HepG2 (cell line): ENCODE data around the gene TRAPPC12. TPM values are rescaled to one million over a fixed set of nuclear protein-coding genes. Genes with fewer than 3 reads are reported as not detected.

ENCODE experiments used
- ATAC-seq: fragments of 200-7000 bp; cut with Tn5 transposase; 3 replicates; pipeline ENCODE4 v1.9.1; 2020; ENCODE audit warnings: mild to moderate bottlenecking, moderate library complexity
- BruUV-seq: library from RNA; stranded (reverse); fragments of 400-500 nt; replicated peaks from 2 replicates; lab custom pipeline; 2021; lab: Mats Ljungman, UMichigan
- CTCF ChIA-PET: fragments of 300-600 bp; formaldehyde crosslinking; extraction: SDS; loops from one replicate; lab custom pipeline; 2021; ENCODE audit warnings: low total read pairs, inconsistent platforms, low intra/inter-chr PET ratio; lab: Yijun Ruan, JAX
- POLR2A ChIA-PET: fragments of 350-600 bp; sonication (Branson Sonifier 250); formaldehyde crosslinking; loops from one replicate; lab custom pipeline; 2020; ENCODE audit warnings: antibody characterized with exemption, inconsistent platforms; lab: Yijun Ruan, JAX
- DNase-seq: peaks from one replicate; pipeline ENCODE4 v3.0.0-alpha.2; 2015; ENCODE audit warnings: low spot score
- FAIRE-seq: peaks from 3 replicates; lab custom pipeline; 2011; peaks lifted over from hg19 to GRCh38; lab: Jason Lieb, UNC
- H2AFZ ChIP-seq: one replicate; pipeline ENCODE4 v1.6.1; 2011; ENCODE audit warnings: low read length, inconsistent platforms
- H3K27ac ChIP-seq: fragments of 300-600 bp; 3 replicates; pipeline ENCODE4 v1.8.0; 2011; ENCODE audit warnings: mixed run types, mild to moderate bottlenecking, mixed read lengths, low read length, inconsistent platforms; ENCODE audit not compliant: insufficient read depth; ENCODE audit errors: extremely low read length
- H3K27me3 ChIP-seq, 2 experiments: fragments of 200-600 bp in 1 of 2; 2 replicates in 1 of 2; 3 replicates in 1 of 2; pipeline versions ENCODE4 v1.6.0 to v1.8.0; 2011; ENCODE audit warnings: low read length in 2 of 2, mild to moderate bottlenecking in 2 of 2, moderate library complexity in 2 of 2, inconsistent platforms in 1 of 2; ENCODE audit not compliant: insufficient read depth in 2 of 2, control insufficient read depth in 1 of 2
- H3K36me3 ChIP-seq, 2 experiments: fragments of 200-600 bp in 1 of 2; replicated peaks in 1 of 2; 2 replicates in 1 of 2; 3 replicates in 1 of 2; pipeline versions ENCODE4 v1.5.1 to v1.8.0; 2011; ENCODE audit warnings: low read length in 2 of 2, inconsistent platforms in 1 of 2; ENCODE audit not compliant: insufficient read depth in 2 of 2, control insufficient read depth in 1 of 2
- H3K4me1 ChIP-seq: 2 replicates; pipeline ENCODE4 v1.5.1; 2012; ENCODE audit warnings: low read length, inconsistent platforms; ENCODE audit not compliant: insufficient read depth
- H3K4me2 ChIP-seq: 2 replicates; pipeline ENCODE4 v1.6.0; 2011; ENCODE audit warnings: low read depth, low read length, inconsistent platforms
- H3K4me3 ChIP-seq, 3 experiments: fragments of 200-600 bp in 1 of 3; sonication (generic), shearing (Covaris generic) in 1 of 3; replicated peaks in 1 of 3; 2 replicates each; pipeline ENCODE4 v1.5.1; 2011 to 2016; ENCODE audit warnings: low read length in 3 of 3, inconsistent platforms in 2 of 3, low read depth in 2 of 3, mild to moderate bottlenecking in 2 of 3, control low read depth in 1 of 3, mixed read lengths in 1 of 3; ENCODE audit not compliant: insufficient read depth in 1 of 3
- H3K79me2 ChIP-seq: one replicate; pipeline ENCODE4 v1.6.1; 2011; ENCODE audit warnings: low read length, inconsistent platforms; ENCODE audit not compliant: insufficient read depth
- H3K9ac ChIP-seq: 2 replicates; pipeline ENCODE4 v1.6.0; 2011; ENCODE audit warnings: mild to moderate bottlenecking, low read depth, low read length, inconsistent platforms; ENCODE audit not compliant: insufficient read depth
- H3K9me3 ChIP-seq: 2 replicates; pipeline ENCODE4 v1.5.1; 2012; ENCODE audit warnings: mild to moderate bottlenecking, low read length
- H4K20me1 ChIP-seq: 2 replicates; pipeline ENCODE4 v1.6.0; 2011; ENCODE audit warnings: inconsistent platforms, mild to moderate bottlenecking, low read length, moderate library complexity; ENCODE audit not compliant: insufficient read depth
- AKAP8 ChIP-seq: sonication (generic); formaldehyde crosslinking; IDR thresholded peaks from 2 replicates; pipeline ENCODE4 v1.5.1; 2020; ENCODE audit warnings: mild to moderate bottlenecking, missing genetic modification reagents
- CENPX ChIP-seq: sonication (generic); formaldehyde crosslinking; IDR thresholded peaks from 2 replicates; pipeline ENCODE4 v1.9.0; 2021; ENCODE audit warnings: mild to moderate bottlenecking, missing genetic modification reagents, moderate library complexity
- FOXA1 ChIP-seq, 2 experiments: fragments of 450-650 bp in 1 of 2; sonication (generic) in 1 of 2; formaldehyde crosslinking in 1 of 2; IDR thresholded peaks; 2 replicates each; pipeline versions ENCODE4 v1.4.0 to v1.6.1; 2016 to 2020; ENCODE audit warnings: missing genetic modification reagents in 1 of 2
- MTA3 ChIP-seq: sonication (generic); formaldehyde crosslinking; IDR thresholded peaks from 2 replicates; pipeline ENCODE4 v1.4.0; 2020; ENCODE audit warnings: missing genetic modification reagents
- MYNN ChIP-seq: sonication (generic); formaldehyde crosslinking; IDR thresholded peaks from 2 replicates; pipeline ENCODE4 v1.4.0; 2020; ENCODE audit warnings: mild to moderate bottlenecking, low read depth, missing genetic modification reagents
- ONECUT2 ChIP-seq: sonication (generic); formaldehyde crosslinking; IDR thresholded peaks from 2 replicates; pipeline ENCODE4 v1.4.0; 2020; ENCODE audit warnings: missing genetic modification reagents
- RBM22 ChIP-seq: fragments of 200-400 bp; formaldehyde crosslinking; optimal IDR thresholded peaks from 2 replicates; pipeline ENCODE3; 2017; ENCODE audit warnings: mild to moderate bottlenecking, low read length, moderate library complexity
- RNF219 ChIP-seq: sonication (generic); formaldehyde crosslinking; IDR thresholded peaks from 2 replicates; pipeline ENCODE4 v1.5.0; 2020; ENCODE audit warnings: mild to moderate bottlenecking, missing genetic modification reagents
- SCMH1 ChIP-seq: sonication (generic); formaldehyde crosslinking; IDR thresholded peaks from 2 replicates; pipeline ENCODE4 v1.9.0; 2021; ENCODE audit warnings: missing genetic modification reagents, mild to moderate bottlenecking, borderline replicate concordance
- SMC3 ChIP-seq: IDR thresholded peaks from 2 replicates; pipeline ENCODE4 v1.6.1; 2011; ENCODE audit warnings: low read length, improper control_type of control experiment
- SMYD3 ChIP-seq: sonication (generic); formaldehyde crosslinking; IDR thresholded peaks from 2 replicates; pipeline ENCODE4 v1.8.1; 2023; ENCODE audit warnings: mild to moderate bottlenecking, missing genetic modification reagents
- SRSF9 ChIP-seq: fragments of 200-400 bp; formaldehyde crosslinking; IDR thresholded peaks from 2 replicates; pipeline ENCODE4 v1.6.1; 2018; ENCODE audit warnings: borderline replicate concordance, mild to moderate bottlenecking, low read depth, low read length; ENCODE audit not compliant: insufficient read depth, poor library complexity, severe bottlenecking
- TARDBP ChIP-seq: sonication (generic); formaldehyde crosslinking; IDR thresholded peaks from 2 replicates; pipeline ENCODE4 v1.8.0; 2022; ENCODE audit warnings: mild to moderate bottlenecking, missing genetic modification reagents
- YEATS4 ChIP-seq: sonication (generic); formaldehyde crosslinking; IDR thresholded peaks from 2 replicates; pipeline ENCODE4 v1.4.0; 2020; ENCODE audit warnings: missing genetic modification reagents, borderline replicate concordance
- ZC3H4 ChIP-seq: sonication (generic); formaldehyde crosslinking; IDR thresholded peaks from 2 replicates; pipeline ENCODE4 v1.4.0; 2020; ENCODE audit warnings: missing genetic modification reagents, borderline replicate concordance
- ZNF558 ChIP-seq: sonication (generic); formaldehyde crosslinking; IDR thresholded peaks from 2 replicates; pipeline ENCODE4 v1.9.0; 2022; ENCODE audit warnings: mild to moderate bottlenecking, missing genetic modification reagents, borderline replicate concordance
- WGBS: methylation state at CpG from one replicate; pipeline ENCODE4 v1.1.6; 2017; ENCODE audit warnings: low lambda C conversion rate; 5-methylcytosine and 5-hydroxymethylcytosine counted together
- in situ Hi-C: cut with HindIII; loops from 2 replicates; pipeline ENCODE4 v1.10.0; 2017; ENCODE audit warnings: low pct_unique_long_range_greater_than_20kb; ENCODE audit not compliant: extremely low pct_ligation_motif_present
- intact Hi-C: fragments of 100-400 bp; cut with micrococcal nuclease; formaldehyde crosslinking; loops from one replicate; pipeline ENCODE4 v1.10.0; 2022; ENCODE audit not compliant: unreplicated experiment
- polyA plus RNA-seq, 8 experiments: library from polyadenylated mRNA; depleted of rRNA in 3 of 8; stranded (reverse) in 7 of 8; unstranded in 1 of 8; fragments of >200 nt; fragmentation: Illumina TruSeq in 4 of 8; extraction: Trizol in 4 of 8; gene quantifications; 2 replicates each; pipeline versions ENCODE4 v1.2.1 to v1.2.3, GENCODE V29; 2011 to 2016; ENCODE audit warnings: low read depth in 4 of 8, missing spikeins in 1 of 8, mixed read lengths in 1 of 8; ENCODE audit not compliant: insufficient read depth in 1 of 8
- total RNA-seq, 5 experiments: library from RNA; depleted of rRNA; stranded (reverse); fragments of >200 nt; fragmentation: Illumina TruSeq; extraction: Trizol; gene quantifications; 2 replicates each; pipeline ENCODE4 v1.2.3, GENCODE V29; 2016; ENCODE audit warnings: low read depth in 1 of 5
- TF ChIP-seq, protein P1 (sequence below): sonication (generic); formaldehyde crosslinking; IDR thresholded peaks from 2 replicates; pipeline ENCODE4 v1.8.1; 2023; ENCODE audit warnings: mild to moderate bottlenecking, missing genetic modification reagents

The TRAPPC12 gene
- total and polyA plus RNA-seq, 2 of the 13 experiments (the other 11 are each of a cell fraction or from before 2014, with no cell fraction given): 46.4 to 97.7 TPM

DNA sequence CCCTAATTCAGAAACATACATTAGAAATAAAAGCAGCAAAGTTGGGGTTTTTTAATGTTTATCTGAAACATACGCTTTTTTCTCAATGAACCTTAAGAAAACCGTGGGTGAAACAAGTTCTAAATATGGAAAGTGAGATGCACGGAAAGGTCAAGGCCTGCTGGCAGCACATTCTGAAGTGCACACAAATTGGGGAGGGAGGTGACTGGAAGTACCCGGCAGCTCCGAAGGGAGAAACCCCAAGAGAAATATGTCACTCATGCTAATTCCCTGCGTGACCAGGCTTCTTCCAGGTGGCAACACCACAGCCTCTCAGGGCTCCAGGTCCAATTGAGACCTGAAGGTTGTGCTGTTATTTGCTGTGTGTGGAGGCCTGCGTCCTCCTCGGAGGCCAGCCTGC, 47.4 kb upstream of the TRAPPC12 start (continued):
- TF ChIP-seq ONECUT2 (CRISPR knock-in tag): no peak
- no peak for TF ChIP-seq SRSF9
- TF ChIP-seq, protein P1, sequence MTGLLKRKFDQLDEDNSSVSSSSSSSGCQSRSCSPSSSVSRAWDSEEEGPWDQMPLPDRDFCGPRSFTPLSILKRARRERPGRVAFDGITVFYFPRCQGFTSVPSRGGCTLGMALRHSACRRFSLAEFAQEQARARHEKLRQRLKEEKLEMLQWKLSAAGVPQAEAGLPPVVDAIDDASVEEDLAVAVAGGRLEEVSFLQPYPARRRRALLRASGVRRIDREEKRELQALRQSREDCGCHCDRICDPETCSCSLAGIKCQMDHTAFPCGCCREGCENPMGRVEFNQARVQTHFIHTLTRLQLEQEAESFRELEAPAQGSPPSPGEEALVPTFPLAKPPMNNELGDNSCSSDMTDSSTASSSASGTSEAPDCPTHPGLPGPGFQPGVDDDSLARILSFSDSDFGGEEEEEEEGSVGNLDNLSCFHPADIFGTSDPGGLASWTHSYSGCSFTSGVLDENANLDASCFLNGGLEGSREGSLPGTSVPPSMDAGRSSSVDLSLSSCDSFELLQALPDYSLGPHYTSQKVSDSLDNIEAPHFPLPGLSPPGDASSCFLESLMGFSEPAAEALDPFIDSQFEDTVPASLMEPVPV: no peak
- TF ChIP-seq AKAP8 (CRISPR knock-in tag): no peak
- no peak for TF ChIP-seq ZC3H4 (CRISPR knock-in tag)
- TF ChIP-seq, all 625 proteins: peak for 0

DNA sequence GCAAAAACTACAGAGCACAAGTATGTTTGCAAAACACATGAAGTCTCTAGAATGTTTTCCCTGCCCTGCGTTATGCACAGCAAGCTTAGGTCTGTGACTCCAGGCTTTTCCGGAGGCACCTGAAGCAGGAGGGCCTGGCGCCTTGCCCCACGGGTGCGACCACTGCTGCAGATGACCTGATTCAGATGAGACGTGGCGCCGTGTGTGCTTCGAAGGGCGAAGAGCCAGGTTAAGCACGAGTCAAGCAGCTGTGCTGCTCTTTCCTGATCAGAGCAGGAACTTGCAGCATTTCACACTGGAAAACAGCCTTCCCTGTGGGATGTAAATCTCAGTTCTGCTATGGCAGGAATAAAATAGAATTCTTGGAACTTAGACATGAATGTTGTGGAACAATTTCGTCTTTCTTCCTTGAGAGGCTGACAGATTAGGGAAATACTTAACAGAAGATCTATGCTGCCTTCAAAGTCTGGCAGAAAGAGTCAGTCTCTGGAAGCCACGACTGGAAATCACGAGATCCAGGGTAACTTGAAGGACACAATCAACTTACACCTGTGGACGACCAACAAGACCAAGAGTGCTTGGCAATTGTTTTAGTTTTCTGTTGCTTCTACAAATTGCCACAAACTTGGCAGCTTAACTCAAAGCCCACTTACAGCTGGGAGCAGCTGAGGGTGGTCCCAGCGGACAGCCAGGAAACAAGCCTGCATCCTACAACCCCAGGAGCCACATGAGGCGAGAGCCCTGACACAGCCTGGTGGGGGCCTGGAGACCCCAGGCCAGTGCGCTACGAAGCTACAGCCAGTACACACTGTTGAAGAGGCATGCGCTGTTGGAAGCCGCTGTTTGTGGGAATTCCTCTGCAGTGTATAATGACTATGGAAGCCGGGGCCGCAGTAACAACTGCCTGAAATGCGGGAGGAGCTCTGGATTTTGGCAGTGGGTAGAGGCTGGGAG, 44.8 kb upstream of the TRAPPC12 start:
- POLR2A ChIA-PET: no interaction called here
- CTCF ChIA-PET: no interaction called here
- no peak for TF ChIP-seq YEATS4 (CRISPR knock-in tag)
- TF ChIP-seq SCMH1 (CRISPR knock-in tag): no peak
- no peak for TF ChIP-seq TARDBP (CRISPR knock-in tag)
- TF ChIP-seq SMYD3 (CRISPR knock-in tag): no peak
- TF ChIP-seq SMC3: no peak
- TF ChIP-seq RNF219 (CRISPR knock-in tag): no peak
- no peak for TF ChIP-seq MTA3 (CRISPR knock-in tag)
- TF ChIP-seq RBM22: no peak
- no peak for TF ChIP-seq ZNF558 (CRISPR knock-in tag)
- TF ChIP-seq CENPX (CRISPR knock-in tag): no peak
- no peak for TF ChIP-seq FOXA1 (IDR thresholded peaks at IDR 0.05)
- TF ChIP-seq FOXA1 (CRISPR knock-in tag; IDR thresholded peaks at IDR 0.05): no peak
- no peak for TF ChIP-seq MYNN (CRISPR knock-in tag)
- H2AFZ ChIP-seq: no peak overlapping the region
- H3K9ac ChIP-seq: no peak overlapping the region
- H3K9me3 ChIP-seq: no peaks in the 10 kb centered on the region
- H3K36me3 ChIP-seq: peaks cover 28 to 62% of the 10 kb centered on the region in 2 experiments
- 96% methylated on average over 23 of the region's 24 CpGs for WGBS
- H3K27me3 ChIP-seq: no peaks in the 10 kb centered on the region
- FAIRE-seq (no peak), ATAC-seq (no peak), DNase-seq (no peak)
- no peaks in the 10 kb centered on the region for H4K20me1 ChIP-seq
- intact Hi-C loops (no loop called here), in situ Hi-C loops (no loop called here)
- H3K27ac ChIP-seq: no peak overlapping the region
- no peaks in the 10 kb centered on the region for H3K4me1 ChIP-seq
- no peak overlapping the region for H3K4me2 ChIP-seq
- peaks cover 2% of the 10 kb centered on the region for H3K79me2 ChIP-seq
- no TSS peak for BruUV-seq
- no peak overlapping the region for H3K4me3 ChIP-seq
